SK-N-SH (cell line): ENCODE data around the gene PRRC2A. TPM values are rescaled to one million over a fixed set of nuclear protein-coding genes. Genes with fewer than 3 reads are reported as not detected.

Experiments
- CTCF ChIA-PET: fragments of 300-600, 350-600 bp; formaldehyde crosslinking; extraction: SDS; loops from one replicate; lab custom pipeline; 2021; lab: Yijun Ruan, JAX
- POLR2A ChIA-PET: fragments of 350-600 bp; sonication (Branson Sonifier 250); formaldehyde crosslinking; extraction: SDS; loops from one replicate; lab custom pipeline; 2020; ENCODE audit warnings: antibody characterized with exemption, inconsistent platforms; lab: Yijun Ruan, JAX
- DNase-seq: peaks from one replicate; pipeline ENCODE4 v3.0.0; 2012
- H2AFZ ChIP-seq: fragments of 200-600 bp; sonication (generic); 2 replicates; pipeline ENCODE4 v1.8.1; 2016; ENCODE audit warnings: antibody characterized with exemption, mild to moderate bottlenecking, low read depth
- H3F3A ChIP-seq: fragments of 200-600 bp; sonication (generic); replicated peaks from 2 replicates; pipeline ENCODE3; 2016; ENCODE audit warnings: antibody characterized with exemption, mild to moderate bottlenecking; ENCODE audit not compliant: insufficient read depth
- H3K27ac ChIP-seq, 2 experiments: fragments of 200-500 bp in 1 of 2; fragments of 200-600 bp in 1 of 2; sonication (Bioruptor generic) in 1 of 2; sonication (generic), shearing (Covaris generic) in 1 of 2; 2 replicates each; pipeline versions ENCODE4 v1.5.1 to v1.6.1; 2014 to 2016; ENCODE audit warnings: low read depth in 2 of 2, inconsistent platforms in 1 of 2, low read length in 1 of 2, mild to moderate bottlenecking in 1 of 2, mixed read lengths in 1 of 2
- H3K27me3 ChIP-seq: fragments of 200-600 bp; sonication (generic), shearing (Covaris generic); 2 replicates; pipeline ENCODE4 v1.6.1; 2016; ENCODE audit warnings: mixed run types; ENCODE audit not compliant: insufficient read depth
- H3K36me3 ChIP-seq, 2 experiments: fragments of 200-500 bp in 1 of 2; fragments of 200-600 bp in 1 of 2; sonication (Bioruptor generic) in 1 of 2; sonication (generic) in 1 of 2; replicated peaks in 1 of 2; 2 replicates each; pipeline versions ENCODE3 to v1.5.1; 2014 to 2016; ENCODE audit warnings: low read length in 1 of 2, mild to moderate bottlenecking in 1 of 2; ENCODE audit not compliant: insufficient read depth in 2 of 2, control insufficient read depth in 1 of 2
- H3K4me1 ChIP-seq, 2 experiments: fragments of 200-500 bp in 1 of 2; fragments of 200-600 bp in 1 of 2; sonication (Bioruptor generic) in 1 of 2; sonication (generic), shearing (Covaris generic) in 1 of 2; 2 replicates each; pipeline versions ENCODE4 v1.5.1 to v1.6.1; 2014 to 2016; ENCODE audit warnings: low read depth in 1 of 2, low read length in 1 of 2, mixed run types in 1 of 2; ENCODE audit not compliant: insufficient read depth in 2 of 2, control insufficient read depth in 1 of 2
- H3K4me2 ChIP-seq: fragments of 200-600 bp; sonication (generic), shearing (Covaris generic); 2 replicates; pipeline ENCODE4 v1.6.1; 2017; ENCODE audit warnings: mixed run types
- H3K4me3 ChIP-seq, 2 experiments: fragments of 200-500 bp in 1 of 2; fragments of 200-600 bp in 1 of 2; sonication (Bioruptor generic) in 1 of 2; sonication (generic), shearing (Covaris generic) in 1 of 2; 2 replicates each; pipeline versions ENCODE4 v1.5.1 to v1.8.1; 2014 to 2016; ENCODE audit warnings: low read depth in 2 of 2, inconsistent platforms in 1 of 2, low read length in 1 of 2, mild to moderate bottlenecking in 1 of 2, mixed read lengths in 1 of 2, moderate library complexity in 1 of 2
- H3K79me2 ChIP-seq: fragments of 200-600 bp; sonication (generic); 2 replicates; pipeline ENCODE4 v1.8.1; 2017; ENCODE audit warnings: mild to moderate bottlenecking; ENCODE audit not compliant: insufficient read depth
- H3K9ac ChIP-seq: fragments of 200-600 bp; sonication (generic); 2 replicates; pipeline ENCODE4 v1.6.1; 2017; ENCODE audit warnings: mixed run types
- H3K9me2 ChIP-seq: fragments of 200-600 bp; sonication (generic); 2 replicates; pipeline ENCODE4 v1.6.1; 2017; ENCODE audit warnings: mixed run types
- H3K9me3 ChIP-seq: fragments of 200-600 bp; sonication (generic); 2 replicates; pipeline ENCODE4 v1.6.1; 2017; ENCODE audit warnings: mixed run types, mild to moderate bottlenecking, moderate library complexity
- H4K20me1 ChIP-seq: fragments of 200-600 bp; sonication (generic); 2 replicates; pipeline ENCODE4 v1.6.1; 2017; ENCODE audit warnings: mild to moderate bottlenecking, mixed run types; ENCODE audit not compliant: insufficient read depth
- CHD2 ChIP-seq: fragments of 150-350 bp; IDR thresholded peaks from 2 replicates; pipeline ENCODE4 v1.6.1; 2018; ENCODE audit warnings: low read length; ENCODE audit not compliant: partially characterized antibody
- ELF1 ChIP-seq: IDR thresholded peaks from 2 replicates; pipeline ENCODE4 v1.4.0; 2012
- EP300 ChIP-seq, 2 experiments: IDR thresholded peaks; 2 replicates each; pipeline versions ENCODE4 v1.4.0 to v1.6.1; 2012; ENCODE audit warnings: borderline replicate concordance in 1 of 2, low read depth in 1 of 2, low read length in 1 of 2
- FOSL2 ChIP-seq: IDR thresholded peaks from 2 replicates; pipeline ENCODE4 v1.4.0; 2012; ENCODE audit warnings: low read depth, mild to moderate bottlenecking, moderate library complexity, borderline replicate concordance
- FOXJ3 ChIP-seq: sonication (generic); formaldehyde crosslinking; IDR thresholded peaks from 2 replicates; pipeline ENCODE4 v1.5.1; 2020; ENCODE audit warnings: mild to moderate bottlenecking, missing genetic modification reagents
- IRF3 ChIP-seq: fragments of 150-350 bp; IDR thresholded peaks from 2 replicates; pipeline ENCODE4 v1.6.1; 2016; ENCODE audit warnings: mild to moderate bottlenecking, low read depth, low read length
- JUND ChIP-seq: IDR thresholded peaks from 2 replicates; pipeline ENCODE4 v1.4.0; 2012
- MEF2A ChIP-seq: IDR thresholded peaks from 2 replicates; pipeline ENCODE4 v1.4.0; 2012; ENCODE audit warnings: low read depth, borderline replicate concordance
- NFIC ChIP-seq: IDR thresholded peaks from 2 replicates; pipeline ENCODE4 v1.4.0; 2012; ENCODE audit warnings: borderline replicate concordance
- PBX3 ChIP-seq: IDR thresholded peaks from 2 replicates; pipeline ENCODE4; 2012
- RAD21 ChIP-seq: IDR thresholded peaks from 2 replicates; pipeline ENCODE4 v1.6.1; 2012; ENCODE audit warnings: mild to moderate bottlenecking, low read length
- RXRA ChIP-seq: IDR thresholded peaks from 2 replicates; pipeline ENCODE4 v1.4.0; 2012; ENCODE audit warnings: low read depth, mild to moderate bottlenecking, borderline replicate concordance
- TEAD4 ChIP-seq: IDR thresholded peaks from 2 replicates; pipeline ENCODE4 v1.4.0; 2012; ENCODE audit warnings: mild to moderate bottlenecking, borderline replicate concordance; ENCODE audit not compliant: insufficient read depth
- WGBS: methylation state at CpG from one replicate; pipeline ENCODE4 v1.1.6; 2017; ENCODE audit warnings: low lambda C conversion rate; 5-methylcytosine and 5-hydroxymethylcytosine counted together
- polyA plus RNA-seq, 3 experiments: library from polyadenylated mRNA; depleted of rRNA; stranded (reverse); fragments of >200 nt; gene quantifications; 2 replicates each; pipeline ENCODE4 v1.2.3, GENCODE V29; 2012
- TF ChIP-seq, protein P1 (sequence below): IDR thresholded peaks from 2 replicates; pipeline ENCODE4 v1.4.0; 2012; ENCODE audit warnings: low read depth, borderline replicate concordance
- TF ChIP-seq, protein P2 (sequence below): IDR thresholded peaks from 2 replicates; pipeline ENCODE4 v1.6.1; 2012; ENCODE audit warnings: mild to moderate bottlenecking, low read depth, low read length, moderate library complexity
- TF ChIP-seq, protein P3 (sequence below): IDR thresholded peaks from 2 replicates; pipeline ENCODE4 v1.4.0; 2012; ENCODE audit warnings: low read depth, borderline replicate concordance

The PRRC2A gene
- polyA plus RNA-seq, 1 of the 3 experiments (the other 2 are of a cell fraction) = 76.1 TPM

DNA sequence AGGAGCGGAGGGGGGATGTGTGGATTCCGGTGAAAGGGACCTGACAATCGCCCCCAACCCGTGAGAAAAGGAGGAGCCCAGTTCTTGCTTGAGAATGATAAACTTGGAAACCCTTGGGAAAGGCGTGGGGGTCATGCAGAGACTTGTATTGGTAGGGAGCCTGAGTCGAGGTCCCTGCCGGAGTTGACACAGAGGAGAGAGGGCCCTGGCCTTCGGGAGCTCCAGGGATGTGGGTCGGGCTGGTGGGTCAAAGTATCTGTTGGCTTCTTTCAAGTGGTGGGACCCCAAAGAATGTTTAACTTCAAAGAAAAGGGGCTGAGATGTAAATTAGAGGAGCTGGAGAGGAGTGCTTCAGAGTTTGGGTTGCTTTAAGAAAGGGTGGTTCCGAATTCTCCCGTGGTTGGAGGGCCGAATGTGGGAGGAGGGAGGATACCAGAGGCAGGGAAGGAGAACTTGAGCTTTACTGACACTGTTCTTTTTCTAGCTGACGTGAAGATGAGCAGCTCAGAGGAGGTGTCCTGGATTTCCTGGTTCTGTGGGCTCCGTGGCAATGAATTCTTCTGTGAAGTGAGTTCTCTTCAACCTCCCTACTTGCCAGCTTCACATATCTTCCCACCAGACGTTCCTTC lies 45.9 kb downstream of the PRRC2A start (continued):
- TF ChIP-seq PBX3 = no peak
- no peak for TF ChIP-seq MEF2A
- TF ChIP-seq, protein P1, sequence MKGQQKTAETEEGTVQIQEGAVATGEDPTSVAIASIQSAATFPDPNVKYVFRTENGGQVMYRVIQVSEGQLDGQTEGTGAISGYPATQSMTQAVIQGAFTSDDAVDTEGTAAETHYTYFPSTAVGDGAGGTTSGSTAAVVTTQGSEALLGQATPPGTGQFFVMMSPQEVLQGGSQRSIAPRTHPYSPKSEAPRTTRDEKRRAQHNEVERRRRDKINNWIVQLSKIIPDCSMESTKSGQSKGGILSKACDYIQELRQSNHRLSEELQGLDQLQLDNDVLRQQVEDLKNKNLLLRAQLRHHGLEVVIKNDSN = no peak
- TF ChIP-seq NFIC = no peak
- TF ChIP-seq, protein P2, sequence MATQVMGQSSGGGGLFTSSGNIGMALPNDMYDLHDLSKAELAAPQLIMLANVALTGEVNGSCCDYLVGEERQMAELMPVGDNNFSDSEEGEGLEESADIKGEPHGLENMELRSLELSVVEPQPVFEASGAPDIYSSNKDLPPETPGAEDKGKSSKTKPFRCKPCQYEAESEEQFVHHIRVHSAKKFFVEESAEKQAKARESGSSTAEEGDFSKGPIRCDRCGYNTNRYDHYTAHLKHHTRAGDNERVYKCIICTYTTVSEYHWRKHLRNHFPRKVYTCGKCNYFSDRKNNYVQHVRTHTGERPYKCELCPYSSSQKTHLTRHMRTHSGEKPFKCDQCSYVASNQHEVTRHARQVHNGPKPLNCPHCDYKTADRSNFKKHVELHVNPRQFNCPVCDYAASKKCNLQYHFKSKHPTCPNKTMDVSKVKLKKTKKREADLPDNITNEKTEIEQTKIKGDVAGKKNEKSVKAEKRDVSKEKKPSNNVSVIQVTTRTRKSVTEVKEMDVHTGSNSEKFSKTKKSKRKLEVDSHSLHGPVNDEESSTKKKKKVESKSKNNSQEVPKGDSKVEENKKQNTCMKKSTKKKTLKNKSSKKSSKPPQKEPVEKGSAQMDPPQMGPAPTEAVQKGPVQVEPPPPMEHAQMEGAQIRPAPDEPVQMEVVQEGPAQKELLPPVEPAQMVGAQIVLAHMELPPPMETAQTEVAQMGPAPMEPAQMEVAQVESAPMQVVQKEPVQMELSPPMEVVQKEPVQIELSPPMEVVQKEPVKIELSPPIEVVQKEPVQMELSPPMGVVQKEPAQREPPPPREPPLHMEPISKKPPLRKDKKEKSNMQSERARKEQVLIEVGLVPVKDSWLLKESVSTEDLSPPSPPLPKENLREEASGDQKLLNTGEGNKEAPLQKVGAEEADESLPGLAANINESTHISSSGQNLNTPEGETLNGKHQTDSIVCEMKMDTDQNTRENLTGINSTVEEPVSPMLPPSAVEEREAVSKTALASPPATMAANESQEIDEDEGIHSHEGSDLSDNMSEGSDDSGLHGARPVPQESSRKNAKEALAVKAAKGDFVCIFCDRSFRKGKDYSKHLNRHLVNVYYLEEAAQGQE = no peak
- no peak for TF ChIP-seq RXRA

DNA sequence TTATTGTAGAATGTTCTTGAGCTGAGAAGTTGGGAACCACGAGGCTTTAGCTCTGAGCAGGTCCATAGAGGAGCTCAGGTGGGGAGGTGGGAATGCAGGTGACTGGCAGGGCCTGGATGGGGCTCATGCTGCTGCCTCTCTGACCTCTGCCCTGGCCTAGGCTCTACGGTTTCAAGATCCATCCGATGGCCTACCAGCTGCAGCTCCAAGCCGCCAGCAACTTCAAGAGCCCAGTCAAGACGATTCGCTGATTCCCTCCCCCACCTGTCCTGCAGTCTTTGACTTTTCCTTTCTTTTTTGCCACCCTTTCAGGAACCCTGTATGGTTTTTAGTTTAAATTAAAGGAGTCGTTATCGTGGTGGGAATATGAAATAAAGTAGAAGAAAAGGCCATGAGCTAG lies 49.2 kb downstream of the PRRC2A start, which contains the start of gene LY6G5B:
TSS of gene LY6G5B (plus strand) at position 301 of the 400 bp plus-strand sequence. CDS start 975 bp downstream, outside the sequence.
- Histone ChIP-seq H3F3A (peaks cover 12% of the 10 kb centered on the region), H3K27me3 (no peaks in the 10 kb centered on the region), H3K4me1 (peaks cover 5 to 8% of the 10 kb centered on the region in 2 experiments; a peak in 2 of 4 replicates), H4K20me1 (no peaks in the 10 kb centered on the region), H3K27ac (no peak within 1 kb of the TSS), H3K79me2 (peaks cover 43% of the 10 kb centered on the region), H3K9me2 (no peaks in the 10 kb centered on the region), H3K4me2 (no peak within 1 kb of the TSS), H3K9me3 (no peaks in the 10 kb centered on the region), H3K36me3 (peaks cover 28 to 53% of the 10 kb centered on the region in 2 experiments), H3K4me3 (no peak within 1 kb of the TSS), H3K9ac (no peak within 1 kb of the TSS), H2AFZ (no peak within 1 kb of the TSS)
- DNase-seq = no peak
- 91% methylated on average over 8 of the region's 8 CpGs for WGBS
- POLR2A ChIA-PET = no interaction called here
- CTCF ChIA-PET = interaction anchor here (0.8 to 2.2 kb wide), 3 partner anchors 10 to 127 kb away, joined by 3 to 6 read pairs (median 3); partner anchors contain the start of gene LY6G5C
- TF ChIP-seq IRF3 (no peak), MEF2A (no peak), CHD2 (no peak), JUND (no peak), EP300 (IDR thresholded peaks at IDR 0.05; ENCODE audit: borderline replicate concordance in 1 of 2, low read depth in 1 of 2, low read length in 1 of 2) (no peak), RAD21 (no peak), ELF1 (no peak), FOXJ3 (CRISPR knock-in tag) (no peak), TEAD4 (no peak), FOSL2 (no peak)
- TF ChIP-seq, protein P2 = no peak
- TF ChIP-seq, protein P1 = no peak
- TF ChIP-seq, protein P3, sequence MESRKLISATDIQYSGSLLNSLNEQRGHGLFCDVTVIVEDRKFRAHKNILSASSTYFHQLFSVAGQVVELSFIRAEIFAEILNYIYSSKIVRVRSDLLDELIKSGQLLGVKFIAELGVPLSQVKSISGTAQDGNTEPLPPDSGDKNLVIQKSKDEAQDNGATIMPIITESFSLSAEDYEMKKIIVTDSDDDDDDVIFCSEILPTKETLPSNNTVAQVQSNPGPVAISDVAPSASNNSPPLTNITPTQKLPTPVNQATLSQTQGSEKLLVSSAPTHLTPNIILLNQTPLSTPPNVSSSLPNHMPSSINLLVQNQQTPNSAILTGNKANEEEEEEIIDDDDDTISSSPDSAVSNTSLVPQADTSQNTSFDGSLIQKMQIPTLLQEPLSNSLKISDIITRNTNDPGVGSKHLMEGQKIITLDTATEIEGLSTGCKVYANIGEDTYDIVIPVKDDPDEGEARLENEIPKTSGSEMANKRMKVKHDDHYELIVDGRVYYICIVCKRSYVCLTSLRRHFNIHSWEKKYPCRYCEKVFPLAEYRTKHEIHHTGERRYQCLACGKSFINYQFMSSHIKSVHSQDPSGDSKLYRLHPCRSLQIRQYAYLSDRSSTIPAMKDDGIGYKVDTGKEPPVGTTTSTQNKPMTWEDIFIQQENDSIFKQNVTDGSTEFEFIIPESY = no peak
